CD4-positive, alpha-beta T cell treated with Interleukin-21 for 1 hour (primary cell): ENCODE data around the gene TEX50.
"Not testable (repeated sequence)": the region's sequence is repeated elsewhere in the genome, so short reads cannot be mapped to it uniquely, and the experiment has no call there.

ENCODE experiments used
- DNase-seq: peaks from one replicate; pipeline ENCODE4 v3.0.0-alpha.2; 2020

TEX50 gene

DNA sequence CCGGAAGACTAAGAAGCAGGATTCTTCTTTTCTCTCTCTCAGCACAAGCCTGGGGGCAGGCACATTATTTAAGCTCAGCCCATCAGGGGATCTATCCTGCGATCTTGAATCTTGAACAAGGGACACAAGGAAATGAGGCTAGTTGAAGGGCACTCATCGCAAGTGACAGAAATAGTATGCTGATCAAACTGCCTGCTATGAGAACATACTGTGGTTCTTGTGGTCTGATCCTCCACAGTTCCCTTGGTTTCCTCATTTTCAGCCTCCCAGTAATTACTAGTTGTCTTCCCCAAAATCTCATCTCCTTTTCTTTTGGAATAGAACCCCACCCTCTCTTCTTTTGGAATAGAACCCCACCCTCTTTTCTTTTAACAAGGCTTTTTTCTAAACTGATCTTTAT lies 28.0 kb downstream of the TEX50 start:
- no peak for DNase-seq

GRCh38 chr1:173666646-173667045 lies 31.5 kb downstream of the TEX50 start:
- no peak for DNase-seq

DNA sequence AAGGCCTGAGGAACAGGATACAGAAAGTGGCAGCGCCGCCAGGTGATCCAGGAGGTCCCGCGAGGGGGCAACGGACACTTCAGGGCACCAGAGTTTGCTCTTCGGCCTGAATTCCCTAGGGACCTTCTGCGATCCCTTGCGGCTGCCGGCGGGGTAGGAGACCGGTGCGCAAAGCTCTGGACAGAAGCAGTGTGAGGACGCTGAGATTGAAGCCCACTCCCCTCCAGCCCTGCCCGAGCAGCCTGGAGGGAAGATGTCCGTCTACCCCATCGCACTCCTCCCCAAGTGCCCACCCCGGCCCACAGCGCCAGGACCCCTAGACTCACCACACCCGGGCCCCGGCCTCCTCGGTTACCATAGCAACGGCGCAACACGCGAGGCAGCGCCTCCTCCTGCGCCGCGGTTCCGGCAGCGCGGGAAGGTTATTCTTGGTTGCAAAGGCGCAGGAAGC lies 34.4 kb downstream of the TEX50 start, which contains the start of gene ANKRD45:
Gene ANKRD45 (minus strand): TSS at position 361 of the 451 bp plus-strand sequence. CDS start 10,433 bp downstream, outside the sequence.
- no peak for DNase-seq

DNA sequence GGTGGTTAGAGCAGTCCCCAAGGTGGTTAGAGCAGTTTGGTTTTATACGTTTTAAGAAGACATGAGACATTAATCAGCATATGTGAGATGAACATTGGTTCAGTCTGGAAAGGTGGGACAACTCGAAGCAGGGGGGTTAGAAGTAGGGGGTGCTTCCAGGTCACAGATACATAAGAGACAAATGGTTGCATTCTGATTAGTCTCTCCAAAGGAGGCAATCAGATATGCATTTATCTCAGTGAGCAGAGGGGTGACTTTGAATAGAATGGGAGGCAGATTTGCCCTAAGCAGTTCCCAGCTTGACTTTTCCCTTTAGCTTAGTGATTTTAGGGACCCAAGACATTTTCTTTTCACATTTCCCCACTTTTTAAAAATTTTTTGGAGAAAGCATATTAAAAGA lies 39.4 kb downstream of the TEX50 start:
- not testable (repeated sequence) for DNase-seq

GRCh38 chr1:173680152-173680551 lies 45.0 kb downstream of the TEX50 start:
- DNase-seq: not testable (repeated sequence)

GRCh38 chr1:173682184-173682583 lies 47.0 kb downstream of the TEX50 start:
- no peak for DNase-seq

GRCh38 chr1:173683838-173684237 lies 48.7 kb downstream of the TEX50 start:
- DNase-seq: not testable (repeated sequence)

GRCh38 chr1:173685121-173685520 lies 50.0 kb downstream of the TEX50 start:
- DNase-seq: not testable (repeated sequence)
